CD4-positive, alpha-beta T cell (primary cell): ENCODE measurements around the gene NUDT8. TPM values are rescaled to one million over a fixed set of nuclear protein-coding genes. Genes with fewer than 3 reads are reported as not detected.

Experiments used
- ATAC-seq: fragments of 200-7000 bp; cut with Tn5 transposase; one replicate; pipeline ENCODE4 v1.10.0; 2022; ENCODE audit warnings: mild to moderate bottlenecking; ENCODE audit not compliant: poor library complexity
- CTCF ChIA-PET: fragments of 350-600 bp; sonication (Branson Sonifier 250); formaldehyde crosslinking; loops from one replicate; lab custom pipeline; 2021; ENCODE audit warnings: antibody characterized with exemption, inconsistent platforms; lab: Charles Lee
- POLR2A ChIA-PET: fragments of 350-600 bp; sonication (Branson Sonifier 250); formaldehyde crosslinking; loops from one replicate; lab custom pipeline; 2021; ENCODE audit warnings: antibody characterized with exemption, inconsistent platforms; lab: Charles Lee
- DNase-seq, 14 experiments: peaks; one replicate each; pipeline ENCODE4 v3.0.0-alpha.2; 2013 to 2020; ENCODE audit warnings: mixed read lengths in 2 of 14
- H3K27ac ChIP-seq, 2 donors: one replicate each; pipeline versions ENCODE4 v1.5.1 to v1.7.0; 2013; ENCODE audit warnings: low read length in 2 of 2, low read depth in 1 of 2, mild to moderate bottlenecking in 1 of 2
- H3K27me3 ChIP-seq, 2 experiments: 1 replicate in 1 of 2; 2 replicates in 1 of 2; pipeline versions ENCODE4 v1.6.1 to v1.7.0; 2013; ENCODE audit warnings: low read length in 2 of 2, control low read depth in 1 of 2, mild to moderate bottlenecking in 1 of 2, moderate library complexity in 1 of 2; ENCODE audit not compliant: insufficient read depth in 2 of 2, control insufficient read depth in 1 of 2
- H3K36me3 ChIP-seq: one replicate; pipeline ENCODE4 v1.6.1; 2013; ENCODE audit warnings: low read length, control low read depth; ENCODE audit not compliant: insufficient read depth
- H3K4me1 ChIP-seq: one replicate; pipeline ENCODE4 v1.6.1; 2013; ENCODE audit warnings: low read length, control low read depth; ENCODE audit not compliant: insufficient read depth
- H3K4me3 ChIP-seq: one replicate; pipeline ENCODE4 v1.5.1; 2013; ENCODE audit warnings: mild to moderate bottlenecking, low read length, moderate library complexity
- H3K9me3 ChIP-seq, 2 experiments: 1 replicate in 1 of 2; 2 replicates in 1 of 2; pipeline versions ENCODE4 v1.6.1 to v1.7.0; 2013; ENCODE audit warnings: low read length in 2 of 2, mild to moderate bottlenecking in 2 of 2, control low read depth in 1 of 2, moderate library complexity in 1 of 2; ENCODE audit not compliant: control insufficient read depth in 1 of 2, insufficient read depth in 1 of 2
- H3K27ac Mint-ChIP-seq: one replicate; pipeline ENCODE4 v1.8.0; 2020; ENCODE audit warnings: mixed read lengths
- H3K27me3 Mint-ChIP-seq: one replicate; pipeline ENCODE4 v1.8.0; 2021; ENCODE audit warnings: mixed read lengths
- H3K36me3 Mint-ChIP-seq: one replicate; pipeline ENCODE4 v1.8.0; 2021; ENCODE audit warnings: low read depth, mixed read lengths
- H3K4me1 Mint-ChIP-seq: one replicate; pipeline ENCODE4 v1.8.0; 2021; ENCODE audit warnings: low read depth, mixed read lengths
- H3K4me3 Mint-ChIP-seq: one replicate; pipeline ENCODE4 v1.8.0; 2020; ENCODE audit warnings: mild to moderate bottlenecking, mixed read lengths
- H3K9me3 Mint-ChIP-seq: one replicate; pipeline ENCODE4 v1.8.0; 2020; ENCODE audit warnings: mixed read lengths
- CTCF ChIP-seq: fragments of 200-600 bp; IDR thresholded peaks from one replicate; pipeline ENCODE4 v1.8.0; 2022; ENCODE audit warnings: antibody characterized with exemption, mild to moderate bottlenecking
- intact Hi-C, 2 experiments: fragments of 100-400 bp; cut with DNase I in 1 of 2; cut with micrococcal nuclease in 1 of 2; formaldehyde crosslinking; loops; one replicate each; pipeline versions ENCODE4 v1.15.1 to v1.9.0; 2023 to 2025; cut with DNase I, micrococcal nuclease
- total RNA-seq, 174 experiments: library from RNA in 2 of 174; stranded (reverse) in 2 of 174; gene quantifications; one replicate each; pipeline ENCODE4 v1.2.3 and lab custom pipeline; 2021 to 2026

The NUDT8 gene
- total RNA-seq, 2 experiments from 2014 or later = 0.92 to 1.4 TPM

GRCh38 chr11:67596753-67597300 is 32.9 kb downstream of the NUDT8 start:
- Histone ChIP-seq H3K36me3 (no peaks in the 10 kb centered on the region), H3K27ac (no peak overlapping the region), H3K4me1 (no peaks in the 10 kb centered on the region), H3K9me3 (no peaks in the 10 kb centered on the region), H3K4me3 (no peak overlapping the region), H3K27me3 (peaks cover 4 to 24% of the 10 kb centered on the region in 2 experiments)
- ChIA-PET CTCF (no interaction called here), POLR2A (no interaction called here)
- no peaks in the 10 kb centered on the region for H3K4me1 Mint-ChIP-seq
- no peak for TF ChIP-seq CTCF
- no peak overlapping the region for H3K27ac Mint-ChIP-seq
- H3K36me3 Mint-ChIP-seq = no peaks in the 10 kb centered on the region
- ATAC-seq (no peak), DNase-seq (no peak)
- H3K4me3 Mint-ChIP-seq = no peak overlapping the region
- peaks cover 23% of the 10 kb centered on the region for H3K27me3 Mint-ChIP-seq
- H3K9me3 Mint-ChIP-seq = no peaks in the 10 kb centered on the region
- intact Hi-C loops = no loop called here

GRCh38 chr11:67594480-67594879 is 35.3 kb downstream of the NUDT8 start:
- ATAC-seq = no peak
- no peak overlapping the region for H3K4me3 ChIP-seq
- H3K27me3 Mint-ChIP-seq = peaks cover under 1% of the 10 kb centered on the region
- POLR2A ChIA-PET = no interaction called here
- no peaks in the 10 kb centered on the region for H3K9me3 Mint-ChIP-seq
- H3K36me3 ChIP-seq = no peaks in the 10 kb centered on the region
- intact Hi-C loops = no loop called here
- no peaks in the 10 kb centered on the region for H3K9me3 ChIP-seq
- no peak for TF ChIP-seq CTCF
- no peaks in the 10 kb centered on the region for H3K4me1 ChIP-seq
- no peak for DNase-seq
- H3K27ac Mint-ChIP-seq = no peak overlapping the region
- no peak overlapping the region for H3K4me3 Mint-ChIP-seq
- no peak overlapping the region for H3K27ac ChIP-seq
- H3K27me3 ChIP-seq = peaks cover 0 to 6% of the 10 kb centered on the region in 2 experiments
- CTCF ChIA-PET = interaction anchor here (2.1 kb wide), 1 partner anchor 11 kb away, joined by 7 read pairs; the partner anchor contains the start of gene GSTP1
- no peaks in the 10 kb centered on the region for H3K4me1 Mint-ChIP-seq
- no peaks in the 10 kb centered on the region for H3K36me3 Mint-ChIP-seq

- no peaks in the 10 kb centered on the region for H3K4me1 Mint-ChIP-seq
- ChIA-PET POLR2A (no interaction called here), CTCF (interaction anchor here (2.1 kb wide), 1 partner anchor 10 kb away, joined by 7 read pairs; the partner anchor contains the start of gene GSTP1)
- no peaks in the 10 kb centered on the region for H3K9me3 Mint-ChIP-seq
- peaks cover 0 to under 1% of the 10 kb centered on the region in 2 experiments for H3K27me3 ChIP-seq
- ATAC-seq (no peak), DNase-seq (no peak)
- H3K27ac Mint-ChIP-seq = no peak overlapping the region
- H3K4me1 ChIP-seq = no peaks in the 10 kb centered on the region
- TF ChIP-seq CTCF = no peak
- H3K9me3 ChIP-seq = no peaks in the 10 kb centered on the region
- H3K27me3 Mint-ChIP-seq = no peaks in the 10 kb centered on the region
- no peak overlapping the region for H3K27ac ChIP-seq
- H3K36me3 ChIP-seq = no peaks in the 10 kb centered on the region
- H3K4me3 ChIP-seq = no peak overlapping the region
- no peaks in the 10 kb centered on the region for H3K36me3 Mint-ChIP-seq
- no peak overlapping the region for H3K4me3 Mint-ChIP-seq
- intact Hi-C loops = no loop called here
These were observed 36.2 kb downstream of the NUDT8 start for GRCh38 chr11:67593565-67593905.
